ENCODE data around the gene ENOX1.

GRCh38 chr13:43669964-43670363 is 116.8 kb downstream of the ENOX1 start:
- no peak for TF ChIP-seq TAF1 (IDR thresholded peaks at IDR 0.05; ENCODE audit: low read depth, low read length)
- TF ChIP-seq CTCF (IDR thresholded peaks at IDR 0.05; ENCODE audit: control extremely low read depth in 1 of 3, insufficient read depth in 1 of 3, low read depth in 1 of 3, low read length in 3 of 3), result no peak

Measured in H1 (cell line).